WTC11 (cell line): ENCODE measurements around the gene AMDHD2. TPM values are rescaled to one million over a fixed set of nuclear protein-coding genes. Genes with fewer than 3 reads are reported as not detected.

Experiments used
- ATAC-seq: fragments of 200-7000 bp; cut with Tn5 transposase; 2 replicates; pipeline ENCODE4 v1.10.0; 2021; ENCODE audit warnings: mild to moderate bottlenecking, moderate library complexity
- CTCF ChIA-PET: fragments of 300-600 bp; sonication (Branson Sonifier 250); formaldehyde crosslinking; loops from one replicate; lab custom pipeline; 2021; ENCODE audit warnings: antibody characterized with exemption; lab: Charles Lee
- POLR2A ChIA-PET: fragments of 350-600 bp; sonication (Branson Sonifier 250); formaldehyde crosslinking; loops from one replicate; lab custom pipeline; 2021; ENCODE audit warnings: antibody characterized with exemption; lab: Charles Lee
- DNase-seq: peaks from one replicate; pipeline ENCODE4 v3.0.0; 2021; ENCODE audit warnings: low spot score
- H3K27ac Mint-ChIP-seq: 2 replicates; pipeline ENCODE4 v1.8.0; 2021; ENCODE audit warnings: mixed read lengths
- H3K27me3 Mint-ChIP-seq: 2 replicates; pipeline ENCODE4 v1.8.0; 2021; ENCODE audit warnings: low read depth, mild to moderate bottlenecking, moderate library complexity, mixed read lengths
- H3K36me3 Mint-ChIP-seq: 2 replicates; pipeline ENCODE4 v1.8.0; 2021; ENCODE audit warnings: mixed read lengths
- H3K4me1 Mint-ChIP-seq: 2 replicates; pipeline ENCODE4 v1.8.0; 2022; ENCODE audit warnings: mixed read lengths
- H3K4me3 Mint-ChIP-seq: 2 replicates; pipeline ENCODE4 v1.8.0; 2021; ENCODE audit warnings: mild to moderate bottlenecking, moderate library complexity, mixed read lengths
- H3K9me3 Mint-ChIP-seq: 2 replicates; pipeline ENCODE4 v1.8.0; 2021; ENCODE audit warnings: mixed read lengths
- CBFB ChIP-seq: sonication (generic); formaldehyde crosslinking; IDR thresholded peaks from 2 replicates; pipeline ENCODE4 v1.8.1; 2022; ENCODE audit warnings: mild to moderate bottlenecking, low read depth, missing genetic modification reagents
- CREM ChIP-seq: sonication (generic); formaldehyde crosslinking; IDR thresholded peaks from 2 replicates; pipeline ENCODE4 v1.8.1; 2022; ENCODE audit warnings: mild to moderate bottlenecking, missing genetic modification reagents, moderate library complexity
- E2F4 ChIP-seq: sonication (generic); formaldehyde crosslinking; IDR thresholded peaks from 2 replicates; pipeline ENCODE4 v1.8.1; 2022; ENCODE audit warnings: low read depth, mild to moderate bottlenecking, moderate library complexity, missing genetic modification reagents, borderline replicate concordance
- E2F5 ChIP-seq: sonication (generic); formaldehyde crosslinking; IDR thresholded peaks from 2 replicates; pipeline ENCODE4 v1.8.1; 2022; ENCODE audit warnings: mild to moderate bottlenecking, moderate library complexity, missing genetic modification reagents
- ELF4 ChIP-seq: sonication (generic); formaldehyde crosslinking; IDR thresholded peaks from 2 replicates; pipeline ENCODE4 v1.8.1; 2022; ENCODE audit warnings: low read depth, mild to moderate bottlenecking, moderate library complexity, missing genetic modification reagents
- FOXP1 ChIP-seq: sonication (generic); formaldehyde crosslinking; IDR thresholded peaks from 2 replicates; pipeline ENCODE4 v1.8.0; 2022; ENCODE audit warnings: missing genetic modification reagents, mild to moderate bottlenecking, moderate library complexity, borderline replicate concordance
- MYBL2 ChIP-seq: sonication (generic); formaldehyde crosslinking; IDR thresholded peaks from 2 replicates; pipeline ENCODE4 v1.8.1; 2023; ENCODE audit warnings: mild to moderate bottlenecking, moderate library complexity, missing genetic modification reagents
- NFE2L1 ChIP-seq: sonication (generic); formaldehyde crosslinking; IDR thresholded peaks from 2 replicates; pipeline ENCODE4 v1.8.1; 2023; ENCODE audit warnings: missing genetic modification reagents
- RORB ChIP-seq: fragments of 250-450 bp; sonication (Bioruptor Pico); IDR thresholded peaks from 2 replicates; pipeline ENCODE4 v1.9.0; 2021; ENCODE audit warnings: mild to moderate bottlenecking
- SP1 ChIP-seq: sonication (generic); formaldehyde crosslinking; conservative IDR thresholded peaks from 2 replicates; pipeline ENCODE4 v1.8.1; 2022; ENCODE audit warnings: missing genetic modification reagents
- USF1 ChIP-seq: sonication (generic); formaldehyde crosslinking; IDR thresholded peaks from 2 replicates; pipeline ENCODE4 v1.8.0; 2022; ENCODE audit warnings: mild to moderate bottlenecking, missing genetic modification reagents
- USF2 ChIP-seq: sonication (generic); formaldehyde crosslinking; IDR thresholded peaks from 2 replicates; pipeline ENCODE4 v1.8.1; 2023; ENCODE audit warnings: mild to moderate bottlenecking, missing genetic modification reagents, moderate library complexity
- ZBTB21 ChIP-seq: sonication (generic); formaldehyde crosslinking; IDR thresholded peaks from 2 replicates; pipeline ENCODE4 v1.8.1; 2023; ENCODE audit warnings: mild to moderate bottlenecking, missing genetic modification reagents, borderline replicate concordance
- ZNF121 ChIP-seq: sonication (generic); formaldehyde crosslinking; IDR thresholded peaks from 2 replicates; pipeline ENCODE4 v1.8.0; 2023; ENCODE audit warnings: missing genetic modification reagents
- ZNF281 ChIP-seq: sonication (generic); formaldehyde crosslinking; IDR thresholded peaks from 2 replicates; pipeline ENCODE4 v1.8.0; 2023; ENCODE audit warnings: mild to moderate bottlenecking, missing genetic modification reagents
- ZNF416 ChIP-seq: fragments of 250-450 bp; sonication (Bioruptor Pico); IDR thresholded peaks from 2 replicates; pipeline ENCODE4 v1.9.0; 2021; ENCODE audit warnings: mild to moderate bottlenecking, inconsistent platforms
- total RNA-seq: library from RNA; stranded (reverse); gene quantifications from 3 replicates; pipeline ENCODE4 v1.2.3, GENCODE V29; 2021

AMDHD2 gene
- total RNA-seq, 1 experiment from 2014 or later = 70.9 TPM

GRCh38 chr16:2513405-2514332 lies 6.5 kb upstream of the AMDHD2 start, which contains the start of gene ATP6V0C:
TSS of gene ATP6V0C (plus strand) at chr16:2513952. CDS start at chr16:2514104, 152 bp downstream.
- DNase-seq = peak; percentile 92
- H3K27ac Mint-ChIP-seq = peak within 1 kb of the TSS; percentile 94
- no peaks in the 10 kb centered on the region for H3K9me3 Mint-ChIP-seq
- ChIA-PET CTCF (interaction anchor here (0.6 to 3.0 kb wide), 10 partner anchors 10 to 262 kb away, joined by 3 to 30 read pairs (median 4); partner anchors contain the start of genes ECI1, NTN3 and PDPK1), POLR2A (interaction anchor here (1.2 to 1.7 kb wide), 2 partner anchors 19 to 24 kb away, joined by 6 to 7 read pairs; partner anchors contain the start of gene PDPK1)
- H3K36me3 Mint-ChIP-seq = no peaks in the 10 kb centered on the region
- TF ChIP-seq NFE2L1 (0 out of 2 replicates have a peak, but pooled peaks have one; percentile 43), ZNF281 (CRISPR knock-in tag) (no peak), ELF4 (no peak), E2F5 (CRISPR knock-in tag) (no peak), MYBL2 (CRISPR knock-in tag) (0 out of 2 replicates have a peak, but pooled peaks have one; percentile 56), ZBTB21 (CRISPR knock-in tag) (peak; percentile 97), USF1 (CRISPR knock-in tag) (peak; percentile 94), CREM (CRISPR knock-in tag) (peak; percentile 59; the same call in 1 of the 2 replicates), USF2 (CRISPR knock-in tag) (peak; percentile 98), FOXP1 (peak; percentile 66; the same call in 1 of the 2 replicates), ZNF416 (CRISPR knock-in tag) (0 out of 2 replicates have a peak, but pooled peaks have one; percentile 29), SP1 (CRISPR knock-in tag) (peak; percentile 96), RORB (CRISPR knock-in tag) (no peak), ZNF121 (CRISPR knock-in tag) (no peak), CBFB (0 out of 2 replicates have a peak, but pooled peaks have one; percentile 20), E2F4 (CRISPR knock-in tag) (0 out of 2 replicates have a peak, but pooled peaks have one; percentile 40)
- H3K4me3 Mint-ChIP-seq = peak within 1 kb of the TSS; percentile 82
- peaks cover 46% of the 10 kb centered on the region for H3K4me1 Mint-ChIP-seq
- peak; percentile 85 for ATAC-seq
- H3K27me3 Mint-ChIP-seq = peaks cover 4% of the 10 kb centered on the region
